ENCODE results near the gene APLF.

Gene APLF

GRCh38 chr2:68453761-68454360 is 13.5 kb upstream of the APLF start:
- TF ChIP-seq CTCF (conservative IDR thresholded peaks at IDR 0.05; ENCODE audit: low read depth, low read length), result no peak
- H3K4me3 ChIP-seq (ENCODE audit: low read depth, low read length), result no peak overlapping the region
- no peak for DNase-seq (ENCODE audit: low read depth)

- no peak overlapping the region for H3K4me3 ChIP-seq (ENCODE audit: low read depth, low read length)
- TF ChIP-seq CTCF (conservative IDR thresholded peaks at IDR 0.05; ENCODE audit: low read depth, low read length), result no peak
- DNase-seq (ENCODE audit: low read depth), result no peak
These were observed 12.7 kb upstream of the APLF start for GRCh38 chr2:68454719-68455118.

GRCh38 chr2:68456198-68456597 is 11.2 kb upstream of the APLF start:
- no peak overlapping the region for H3K4me3 ChIP-seq (ENCODE audit: low read depth, low read length)
- TF ChIP-seq CTCF (conservative IDR thresholded peaks at IDR 0.05; ENCODE audit: low read depth, low read length), result no peak
- no peak for DNase-seq (ENCODE audit: low read depth)

GRCh38 chr2:68458981-68459380 is 8.4 kb upstream of the APLF start:
- no peak overlapping the region for H3K4me3 ChIP-seq (ENCODE audit: low read depth, low read length)
- DNase-seq (ENCODE audit: low read depth), result peak; percentile 62
- no peak for TF ChIP-seq CTCF (conservative IDR thresholded peaks at IDR 0.05; ENCODE audit: low read depth, low read length)

- peak; percentile 77 for DNase-seq (ENCODE audit: low read depth)
- peak; percentile 71 for TF ChIP-seq CTCF (conservative IDR thresholded peaks at IDR 0.05; ENCODE audit: low read depth, low read length)
- H3K4me3 ChIP-seq (ENCODE audit: low read depth, low read length), result no peak overlapping the region
These were observed 4.0 kb upstream of the APLF start for GRCh38 chr2:68463287-68463877.

- no peak for DNase-seq (ENCODE audit: low read depth)
- no peak for TF ChIP-seq CTCF (conservative IDR thresholded peaks at IDR 0.05; ENCODE audit: low read depth, low read length)
- H3K4me3 ChIP-seq (ENCODE audit: low read depth, low read length), result no peak overlapping the region
These were observed 2.7 kb upstream of the APLF start for GRCh38 chr2:68464651-68465050.
